Measurements from ENCODE around the gene LRRC59. TPM values are rescaled to one million over a fixed set of nuclear protein-coding genes. Genes with fewer than 3 reads are reported as not detected.
A peak's percentile ranks its signal among the peaks of the same experiment; 100 is the strongest.

LRRC59 gene
- polyA plus RNA-seq, 1 donor (not counting 4 experiments of a cell fraction or from before 2014, with no cell fraction given) = 152 TPM

DNA sequence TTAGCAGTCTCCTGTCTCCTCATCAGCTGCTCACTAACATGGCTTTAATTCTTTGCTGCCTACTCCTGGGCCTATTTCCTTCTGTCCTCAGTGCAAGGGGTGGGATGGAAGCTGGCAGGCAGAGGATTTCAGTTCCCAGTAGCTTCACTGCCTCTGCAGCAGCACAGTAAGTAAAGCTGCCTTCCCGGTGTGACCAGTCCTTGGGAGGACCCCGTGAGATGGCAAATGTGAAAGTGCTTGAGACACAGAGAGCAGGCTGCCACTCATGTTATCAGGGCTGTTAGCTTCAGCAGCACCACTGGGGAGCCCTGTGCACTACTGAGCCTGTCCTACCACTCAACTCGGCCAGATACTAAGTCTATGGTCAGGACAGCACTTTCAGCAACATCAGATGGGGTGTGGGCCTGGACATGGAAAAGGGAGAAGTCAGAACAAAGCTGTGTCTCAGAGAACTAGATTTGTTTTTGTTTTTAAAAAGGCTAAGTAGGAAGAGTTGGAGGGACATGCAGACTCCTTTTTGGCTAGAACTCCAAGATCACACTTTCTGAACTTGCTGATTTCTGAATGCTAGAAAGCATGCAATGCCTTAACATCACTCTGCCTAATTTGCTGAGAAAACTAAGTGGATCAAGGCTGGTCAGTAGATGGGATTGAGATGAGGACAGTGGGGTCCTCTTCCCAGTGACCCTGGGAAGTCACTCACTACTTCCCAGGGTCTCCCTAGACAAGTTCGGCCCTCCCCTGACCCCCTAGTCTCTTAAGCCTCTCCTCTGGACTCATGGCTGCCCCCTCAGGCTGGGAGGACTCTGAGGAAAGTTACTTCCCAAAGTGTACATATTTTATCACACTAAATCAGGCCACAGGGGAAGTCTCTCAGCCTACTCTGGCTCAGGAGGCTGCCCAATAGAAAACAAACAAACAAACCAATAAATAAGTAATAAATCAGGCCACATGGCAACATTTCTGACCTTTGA lies 29.8 kb upstream of the LRRC59 start:
- Histone ChIP-seq H3K4me2 (ENCODE audit: control insufficient read depth, extremely low read depth, insufficient read depth, low read depth, low read length) (peak overlapping the region; percentile 100), H3K36me3 (ENCODE audit: control insufficient read depth in 2 of 2, extremely low read depth in 1 of 2, insufficient read depth in 2 of 2, low read length in 2 of 2) (peaks cover 0 to 3% of the 10 kb centered on the region in 2 experiments), H3K9ac (ENCODE audit: control insufficient read depth, extremely low read depth, insufficient read depth, low read length) (peak overlapping the region; percentile 84), H3K4me3 (ENCODE audit: control insufficient read depth in 2 of 3, extremely low read depth in 1 of 3, insufficient read depth in 2 of 3, low read depth in 1 of 3, low read length in 3 of 3) (peak overlapping the region; percentile 67 to 85 (median 83)), H3K9me1 (ENCODE audit: control insufficient read depth, extremely low read depth, insufficient read depth, low read length) (no peaks in the 10 kb centered on the region), H3K4me1 (ENCODE audit: control insufficient read depth, extremely low read depth, insufficient read depth, low read length) (peaks cover 66% of the 10 kb centered on the region), H4K20me1 (ENCODE audit: control insufficient read depth, extremely low read depth, insufficient read depth, low read length) (no peaks in the 10 kb centered on the region), H3K9me3 (ENCODE audit: control insufficient read depth, low read depth, low read length) (no peaks in the 10 kb centered on the region), H3K27ac (ENCODE audit: control insufficient read depth, insufficient read depth, low read length) (peak overlapping the region; percentile 69), H3K27me3 (ENCODE audit: control insufficient read depth, extremely low read depth, insufficient read depth, low read length) (no peaks in the 10 kb centered on the region), H2AFZ (ENCODE audit: control insufficient read depth, low read length) (peak overlapping the region; percentile 61), H3K79me2 (ENCODE audit: control insufficient read depth, insufficient read depth, low read length) (peaks cover 26% of the 10 kb centered on the region)
- dilution Hi-C loops (cut with MboI; ENCODE audit: extremely low pct_ligation_motif_present, low sequenced_read_pairs) = no loop called here
- FAIRE-seq = peak; percentile 51
- no peak for DNase-seq (ENCODE audit: low read depth, low spot score)
- no peak for TF ChIP-seq EZH2 (IDR thresholded peaks at IDR 0.05; ENCODE audit: low read length)
- TF ChIP-seq, protein P1, sequence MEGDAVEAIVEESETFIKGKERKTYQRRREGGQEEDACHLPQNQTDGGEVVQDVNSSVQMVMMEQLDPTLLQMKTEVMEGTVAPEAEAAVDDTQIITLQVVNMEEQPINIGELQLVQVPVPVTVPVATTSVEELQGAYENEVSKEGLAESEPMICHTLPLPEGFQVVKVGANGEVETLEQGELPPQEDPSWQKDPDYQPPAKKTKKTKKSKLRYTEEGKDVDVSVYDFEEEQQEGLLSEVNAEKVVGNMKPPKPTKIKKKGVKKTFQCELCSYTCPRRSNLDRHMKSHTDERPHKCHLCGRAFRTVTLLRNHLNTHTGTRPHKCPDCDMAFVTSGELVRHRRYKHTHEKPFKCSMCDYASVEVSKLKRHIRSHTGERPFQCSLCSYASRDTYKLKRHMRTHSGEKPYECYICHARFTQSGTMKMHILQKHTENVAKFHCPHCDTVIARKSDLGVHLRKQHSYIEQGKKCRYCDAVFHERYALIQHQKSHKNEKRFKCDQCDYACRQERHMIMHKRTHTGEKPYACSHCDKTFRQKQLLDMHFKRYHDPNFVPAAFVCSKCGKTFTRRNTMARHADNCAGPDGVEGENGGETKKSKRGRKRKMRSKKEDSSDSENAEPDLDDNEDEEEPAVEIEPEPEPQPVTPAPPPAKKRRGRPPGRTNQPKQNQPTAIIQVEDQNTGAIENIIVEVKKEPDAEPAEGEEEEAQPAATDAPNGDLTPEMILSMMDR (optimal IDR thresholded peaks at IDR 0.05 in 1 of 3, IDR thresholded peaks at IDR 0.05 in 1 of 3, conservative IDR thresholded peaks at IDR 0.05 in 1 of 3; ENCODE audit: extremely low read depth in 1 of 3, insufficient read depth in 2 of 3, low read length in 3 of 3) = peak; percentile 42 to 69 (median 62)

DNA sequence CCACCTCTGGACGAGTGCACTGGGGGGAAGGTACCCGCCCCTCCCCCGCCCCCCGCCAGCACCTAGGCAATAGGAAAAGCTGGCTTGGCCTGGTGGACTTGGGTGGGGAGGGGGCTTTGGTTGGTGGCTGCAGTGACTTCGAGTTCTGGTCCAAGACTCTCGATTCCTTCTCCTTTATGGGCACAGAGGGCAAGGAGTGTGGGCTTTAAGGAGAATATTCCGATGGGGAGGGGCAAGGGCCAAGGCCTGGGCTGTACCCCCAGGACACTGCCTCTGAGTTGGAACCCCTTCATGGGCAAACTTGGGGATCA lies 29.1 kb upstream of the LRRC59 start:
- Histone ChIP-seq H2AFZ (ENCODE audit: control insufficient read depth, low read length) (no peak overlapping the region), H3K36me3 (ENCODE audit: control insufficient read depth in 2 of 2, extremely low read depth in 1 of 2, insufficient read depth in 2 of 2, low read length in 2 of 2) (peaks cover 0 to 2% of the 10 kb centered on the region in 2 experiments), H3K4me1 (ENCODE audit: control insufficient read depth, extremely low read depth, insufficient read depth, low read length) (peaks cover 66% of the 10 kb centered on the region), H3K27me3 (ENCODE audit: control insufficient read depth, extremely low read depth, insufficient read depth, low read length) (no peaks in the 10 kb centered on the region), H3K9me1 (ENCODE audit: control insufficient read depth, extremely low read depth, insufficient read depth, low read length) (no peaks in the 10 kb centered on the region), H3K4me3 (ENCODE audit: control insufficient read depth in 2 of 3, extremely low read depth in 1 of 3, insufficient read depth in 2 of 3, low read depth in 1 of 3, low read length in 3 of 3) (peak overlapping the region; percentile 67 to 85 (median 83)), H4K20me1 (ENCODE audit: control insufficient read depth, extremely low read depth, insufficient read depth, low read length) (no peaks in the 10 kb centered on the region), H3K9me3 (ENCODE audit: control insufficient read depth, low read depth, low read length) (no peaks in the 10 kb centered on the region), H3K4me2 (ENCODE audit: control insufficient read depth, extremely low read depth, insufficient read depth, low read depth, low read length) (peak overlapping the region; percentile 100), H3K79me2 (ENCODE audit: control insufficient read depth, insufficient read depth, low read length) (peaks cover 26% of the 10 kb centered on the region), H3K27ac (ENCODE audit: control insufficient read depth, insufficient read depth, low read length) (peak overlapping the region; percentile 69), H3K9ac (ENCODE audit: control insufficient read depth, extremely low read depth, insufficient read depth, low read length) (peak overlapping the region; percentile 84)
- TF ChIP-seq EZH2 (IDR thresholded peaks at IDR 0.05; ENCODE audit: low read length) = no peak
- TF ChIP-seq, protein P1 (optimal IDR thresholded peaks at IDR 0.05 in 1 of 3, IDR thresholded peaks at IDR 0.05 in 1 of 3, conservative IDR thresholded peaks at IDR 0.05 in 1 of 3; ENCODE audit: extremely low read depth in 1 of 3, insufficient read depth in 2 of 3, low read length in 3 of 3) = no peak
- no peak for FAIRE-seq
- dilution Hi-C loops (cut with MboI; ENCODE audit: extremely low pct_ligation_motif_present, low sequenced_read_pairs) = no loop called here
- no peak for DNase-seq (ENCODE audit: low read depth, low spot score)
